Body of pancreas (tissue), 4 donors: ENCODE results near the gene ITPR2.

Experiments
- CTCF ChIP-seq, 7 experiments: fragments of 450-650 bp in 4 of 7; fragments of 200-600 bp in 3 of 7; sonication (generic) in 3 of 7; IDR thresholded peaks; one replicate each; pipeline ENCODE4 v1.5.1; 2016 to 2019; ENCODE audit warnings: antibody characterized with exemption in 7 of 7
- POLR2A ChIP-seq, 3 donors: fragments of 450-650 bp; IDR thresholded peaks; one replicate each; pipeline ENCODE4 v1.6.1; 2016; ENCODE audit warnings: antibody characterized with exemption in 3 of 3, mild to moderate bottlenecking in 2 of 3

- TF ChIP-seq CTCF (IDR thresholded peaks at IDR 0.05): no peak
- no peak for TF ChIP-seq POLR2A (IDR thresholded peaks at IDR 0.05)
Observed at GRCh38 chr12:26327975-26328644, 504.9 kb downstream of the ITPR2 start.
